ENCODE data around the gene HSF2.
"Not testable (repeated sequence)": the region's sequence is repeated elsewhere in the genome, so short reads cannot be mapped to it uniquely, and the experiment has no call there.

HSF2 gene

GRCh38 chr6:122454673-122455072 is 55.2 kb downstream of the HSF2 start:
- DNase-seq (ENCODE audit: low spot score), result no peak

GRCh38 chr6:122455116-122455515 is 55.7 kb downstream of the HSF2 start:
- DNase-seq (ENCODE audit: low spot score), result not testable (repeated sequence)

GRCh38 chr6:122458087-122458486 is 58.6 kb downstream of the HSF2 start:
- no peak for DNase-seq (ENCODE audit: low spot score)

- no peak for DNase-seq (ENCODE audit: low spot score)
Measured at GRCh38 chr6:122459240-122459639, 59.8 kb downstream of the HSF2 start.

GRCh38 chr6:122459865-122460416 is 60.5 kb downstream of the HSF2 start:
- DNase-seq (ENCODE audit: low spot score), result not testable (repeated sequence)

- no peak for DNase-seq (ENCODE audit: low spot score)
Measured at GRCh38 chr6:122461885-122462284, 62.4 kb downstream of the HSF2 start.

GRCh38 chr6:122471107-122472021 is 71.9 kb downstream of the HSF2 start, which contains the start of gene SERINC1:
TSS of gene SERINC1 (minus strand) at chr6:122471807. CDS start at chr6:122471737, 70 bp downstream.
- peak; percentile 90 for DNase-seq (ENCODE audit: low spot score)

GRCh38 chr6:122472022-122472340 is 72.5 kb downstream of the HSF2 start:
- no peak for DNase-seq (ENCODE audit: low spot score)

- DNase-seq (ENCODE audit: low spot score), result no peak
Measured at GRCh38 chr6:122476131-122476530, 76.7 kb downstream of the HSF2 start.

GRCh38 chr6:122482750-122483080 is 83.3 kb downstream of the HSF2 start:
- peak; percentile 25 for DNase-seq (ENCODE audit: low spot score)
